Nephron (organoid): Measurements from ENCODE around the gene APOA5.

Experiments used
- H3K27ac Mint-ChIP-seq, 3 experiments: 2 replicates each; pipeline ENCODE4 v1.8.0; 2020; ENCODE audit warnings: mixed read lengths in 3 of 3, mild to moderate bottlenecking in 2 of 3, moderate library complexity in 1 of 3
- H3K27me3 Mint-ChIP-seq: 2 replicates; pipeline ENCODE4 v1.8.0; 2021; ENCODE audit warnings: low read depth, mild to moderate bottlenecking, moderate library complexity, mixed read lengths
- H3K36me3 Mint-ChIP-seq: 2 replicates; pipeline ENCODE4 v1.8.0; 2020; ENCODE audit warnings: low read depth, mixed read lengths
- H3K4me1 Mint-ChIP-seq: 2 replicates; pipeline ENCODE4 v1.8.0; 2020; ENCODE audit warnings: mixed read lengths
- H3K4me3 Mint-ChIP-seq, 3 experiments: 2 replicates each; pipeline ENCODE4 v1.8.0; 2020; ENCODE audit warnings: mild to moderate bottlenecking in 3 of 3, mixed read lengths in 3 of 3, moderate library complexity in 2 of 3
- H3K9me3 Mint-ChIP-seq: 2 replicates; pipeline ENCODE4 v1.8.0; 2020; ENCODE audit warnings: mixed read lengths
- CTCF ChIP-seq, 3 experiments: fragments of 200-600 bp; sonication (generic); IDR thresholded peaks; one replicate each; pipeline ENCODE4 v1.5.0; 2021; ENCODE audit warnings: antibody characterized with exemption in 3 of 3; ENCODE audit not compliant: unreplicated experiment in 3 of 3

APOA5 gene

GRCh38 chr11:116822575-116822974, 30.9 kb upstream of the APOA5 start:
- Mint-ChIP-seq H3K4me1 (no peaks in the 10 kb centered on the region), H3K27me3 (no peaks in the 10 kb centered on the region), H3K9me3 (no peaks in the 10 kb centered on the region), H3K4me3 (no peak overlapping the region), H3K27ac (no peak overlapping the region), H3K36me3 (no peaks in the 10 kb centered on the region)
- no peak for TF ChIP-seq CTCF (IDR thresholded peaks at IDR 0.05; ENCODE audit: unreplicated experiment in 3 of 3)

GRCh38 chr11:116821050-116821918, 29.6 kb upstream of the APOA5 start:
- TF ChIP-seq CTCF (IDR thresholded peaks at IDR 0.05; ENCODE audit: unreplicated experiment in 3 of 3), result no peak
- no peak overlapping the region for H3K4me3 Mint-ChIP-seq
- H3K27me3 Mint-ChIP-seq, result no peaks in the 10 kb centered on the region
- H3K36me3 Mint-ChIP-seq, result no peaks in the 10 kb centered on the region
- H3K4me1 Mint-ChIP-seq, result no peaks in the 10 kb centered on the region
- H3K9me3 Mint-ChIP-seq, result no peaks in the 10 kb centered on the region
- no peak overlapping the region for H3K27ac Mint-ChIP-seq

- no peaks in the 10 kb centered on the region for H3K27me3 Mint-ChIP-seq
- H3K4me3 Mint-ChIP-seq, result no peak overlapping the region
- H3K9me3 Mint-ChIP-seq, result no peaks in the 10 kb centered on the region
- no peaks in the 10 kb centered on the region for H3K36me3 Mint-ChIP-seq
- no peaks in the 10 kb centered on the region for H3K4me1 Mint-ChIP-seq
- H3K27ac Mint-ChIP-seq, result no peak overlapping the region
- TF ChIP-seq CTCF (IDR thresholded peaks at IDR 0.05; ENCODE audit: unreplicated experiment in 3 of 3), result no peak
These were observed 27.4 kb upstream of the APOA5 start for GRCh38 chr11:116819049-116819448.

GRCh38 chr11:116814502-116814901, 22.8 kb upstream of the APOA5 start:
- Mint-ChIP-seq H3K4me1 (no peaks in the 10 kb centered on the region), H3K4me3 (no peak overlapping the region), H3K9me3 (no peaks in the 10 kb centered on the region), H3K36me3 (no peaks in the 10 kb centered on the region), H3K27me3 (no peaks in the 10 kb centered on the region), H3K27ac (no peak overlapping the region)
- no peak for TF ChIP-seq CTCF (IDR thresholded peaks at IDR 0.05; ENCODE audit: unreplicated experiment in 3 of 3)

DNA sequence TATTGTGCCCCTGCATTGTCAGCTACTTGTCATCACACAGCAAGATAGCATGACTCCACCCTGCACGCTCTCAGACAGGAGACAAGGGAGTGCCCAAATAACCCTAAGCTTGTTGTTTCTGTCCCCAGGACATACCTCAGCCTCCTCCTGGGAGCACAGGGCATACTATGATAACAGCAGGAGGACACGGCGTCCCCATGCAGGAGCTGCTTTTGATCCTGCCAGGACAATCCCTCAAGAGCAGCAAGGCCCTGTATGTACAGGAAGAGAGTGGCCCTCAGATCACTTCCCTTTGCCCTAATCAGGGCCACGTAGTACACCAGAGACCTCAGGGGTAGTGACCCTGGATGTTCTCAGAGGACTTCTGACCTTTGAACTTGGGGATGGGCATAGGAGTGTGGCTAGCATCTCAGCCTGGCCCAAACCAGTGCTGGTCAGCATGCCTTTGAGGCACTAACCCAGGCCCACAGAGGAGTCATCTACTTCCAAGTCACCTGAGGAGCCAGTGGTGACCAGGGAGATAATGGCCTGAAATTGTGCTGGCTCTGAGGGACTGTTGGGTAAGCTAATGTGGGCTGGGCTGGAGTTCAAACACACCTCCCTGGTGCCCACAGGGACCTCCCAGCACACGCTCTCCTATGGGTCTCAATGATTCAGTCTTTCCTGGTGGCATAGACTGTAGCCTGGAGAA, 22.2 kb upstream of the APOA5 start:
- Mint-ChIP-seq H3K27me3 (no peaks in the 10 kb centered on the region), H3K9me3 (no peaks in the 10 kb centered on the region), H3K36me3 (no peaks in the 10 kb centered on the region), H3K4me3 (no peak overlapping the region), H3K4me1 (no peaks in the 10 kb centered on the region), H3K27ac (no peak overlapping the region)
- no peak for TF ChIP-seq CTCF (IDR thresholded peaks at IDR 0.05; ENCODE audit: unreplicated experiment in 3 of 3)
